Activated CD8-positive, alpha-beta memory T cell treated with anti-CD3 and anti-CD28 coated beads, Interleukin-2, amount 50 U/mL, for 48 hours (primary cell): Measurements from ENCODE around the gene QRFP.

Source experiments
- DNase-seq: peaks from one replicate; pipeline ENCODE4 v3.0.0-alpha.2; 2020

Gene QRFP

GRCh38 chr9:130846487-130847305 lies 49.9 kb downstream of the QRFP start:
- DNase-seq: no peak

- DNase-seq: no peak
Observed at GRCh38 chr9:130845901-130846481, 50.6 kb downstream of the QRFP start.

DNA sequence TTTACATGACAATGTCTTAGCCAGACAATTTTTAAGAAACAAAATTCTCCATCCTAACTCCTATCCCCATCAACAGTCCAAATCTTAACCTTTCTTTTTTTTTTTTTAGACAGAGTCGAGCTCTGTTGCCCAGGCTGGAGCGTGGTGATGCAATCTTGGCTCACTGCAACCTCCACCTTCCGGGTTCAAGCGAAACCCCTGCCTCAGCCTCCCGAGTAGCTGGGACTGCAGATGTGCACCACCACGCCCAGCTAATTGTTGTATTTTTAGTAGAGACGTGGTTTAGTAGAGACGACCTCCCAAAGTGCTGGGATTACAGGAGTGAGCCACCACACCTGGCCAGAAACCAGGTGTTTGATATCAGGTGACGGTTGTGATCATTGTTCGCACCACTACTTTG lies 51.4 kb downstream of the QRFP start:
- no peak for DNase-seq

DNA sequence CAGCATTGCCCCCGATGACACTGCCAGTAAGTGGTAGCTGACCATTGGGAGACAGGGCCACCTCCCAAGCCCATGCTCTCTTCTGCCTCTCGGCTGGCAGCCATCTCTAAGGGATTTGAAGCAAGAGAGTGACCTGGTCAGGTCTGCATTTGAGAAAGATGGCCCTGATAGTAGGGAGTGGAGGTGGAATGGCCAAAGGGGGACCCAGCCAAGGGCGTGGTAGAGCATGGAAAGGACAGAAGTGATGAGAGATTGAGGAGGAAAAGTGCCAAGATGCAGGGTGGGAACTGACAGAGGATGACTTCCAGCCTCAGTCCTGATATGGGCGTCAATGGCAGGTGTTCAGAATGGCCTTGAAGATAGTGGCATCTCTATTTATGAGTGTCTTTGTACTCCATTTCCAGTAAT lies 52.6 kb downstream of the QRFP start:
- DNase-seq: no peak

GRCh38 chr9:130843049-130843908 lies 53.3 kb downstream of the QRFP start:
- DNase-seq: no peak
